OCI-LY3 (cell line): ENCODE data around the gene PRL.

Experiments
- CTCF ChIP-seq: fragments of 200-600, 300-600 bp; sonication (generic); IDR thresholded peaks from 2 replicates; pipeline ENCODE4 v1.5.1; 2014; ENCODE audit warnings: antibody characterized with exemption, low read length, low read depth
- EZH2phosphoT487 ChIP-seq: fragments of 200-600 bp; shearing (Covaris generic); IDR thresholded peaks from 2 replicates; pipeline ENCODE4 v1.6.1; 2018; ENCODE audit warnings: antibody characterized with exemption, mixed run types, low read depth

- no peak for TF ChIP-seq CTCF
- no peak for TF ChIP-seq EZH2phosphoT487
Observed at GRCh38 chr6:22250486-22250885, 46.4 kb downstream of the PRL start.
